Esophagus muscularis mucosa (tissue), 4 donors: ENCODE data around the gene ZNF248. TPM values are rescaled to one million over a fixed set of nuclear protein-coding genes. Genes with fewer than 3 reads are reported as not detected.

Experiments used
- DNase-seq: peaks from one replicate; pipeline ENCODE4 v3.0.0-alpha.2; 2017; ENCODE audit errors: extremely low spot score
- H3K27ac ChIP-seq, 4 donors: fragments of 200-600 bp; sonication (generic); replicated peaks in 1 of 4; 1 replicate in 3 of 4; 2 replicates in 1 of 4; pipeline ENCODE4 v1.5.1; 2016 to 2019; ENCODE audit warnings: mild to moderate bottlenecking in 1 of 4
- H3K27me3 ChIP-seq, 4 donors: fragments of 200-600 bp; sonication (generic); one replicate each; pipeline versions ENCODE4 v1.5.1 to v1.6.0; 2016 to 2019
- H3K36me3 ChIP-seq, 4 donors: fragments of 200-600 bp; sonication (generic); one replicate each; pipeline ENCODE4 v1.5.1; 2016 to 2019
- H3K4me1 ChIP-seq, 4 donors: fragments of 200-600 bp; sonication (generic); one replicate each; pipeline ENCODE4 v1.5.1; 2016 to 2019
- H3K4me3 ChIP-seq, 4 donors: fragments of 200-600 bp; sonication (generic); 1 replicate in 2 of 4; 2 replicates in 2 of 4; pipeline ENCODE4 v1.5.1; 2016 to 2019; ENCODE audit warnings: mild to moderate bottlenecking in 4 of 4, moderate library complexity in 1 of 4
- H3K9me3 ChIP-seq, 4 donors: fragments of 200-600 bp; sonication (generic); 1 replicate in 3 of 4; 2 replicates in 1 of 4; pipeline ENCODE4 v1.5.1; 2016 to 2019
- CTCF ChIP-seq, 3 experiments: fragments of 200-600 bp in 2 of 3; fragments of 450-650 bp in 1 of 3; sonication (generic) in 2 of 3; IDR thresholded peaks; one replicate each; pipeline ENCODE4 v1.5.1; 2017 to 2019; ENCODE audit warnings: antibody characterized with exemption in 3 of 3, mild to moderate bottlenecking in 2 of 3, moderate library complexity in 1 of 3
- EP300 ChIP-seq: sonication (generic); formaldehyde crosslinking; IDR thresholded peaks from one replicate; pipeline ENCODE4 v1.6.1; 2017; ENCODE audit warnings: antibody characterized with exemption
- POLR2A ChIP-seq: fragments of 450-650 bp; IDR thresholded peaks from one replicate; pipeline ENCODE4 v1.6.1; 2017; ENCODE audit warnings: antibody characterized with exemption, moderate library complexity, mild to moderate bottlenecking, low read depth
- POLR2AphosphoS5 ChIP-seq, 2 donors: sonication (generic); formaldehyde crosslinking; IDR thresholded peaks; one replicate each; pipeline ENCODE4 v1.6.1; 2017; ENCODE audit warnings: antibody characterized with exemption in 2 of 2
- WGBS: methylation state at CpG from one replicate; pipeline ENCODE4 v1.1.5; 2018; 5-methylcytosine and 5-hydroxymethylcytosine counted together
- intact Hi-C: fragments of 100-400 bp; cut with DNase I; formaldehyde crosslinking; loops from one replicate; pipeline ENCODE4 v1.15.1; 2023
- total RNA-seq, 4 donors: library from RNA; depleted of rRNA; stranded (reverse); fragments of >200 nt; gene quantifications; one replicate each; pipeline versions ENCODE4 v1.1.0 to v1.2.1, GENCODE V29; 2016

ZNF248 gene
- total RNA-seq, 4 donors from 2014 or later = 12.9 to 23.7 (median 17.6) TPM

GRCh38 chr10:37775612-37776011, 81.8 kb downstream of the ZNF248 start:
- no peak for DNase-seq
- no peak overlapping the region for H3K27ac ChIP-seq
- H3K4me1 ChIP-seq = no peaks in the 10 kb centered on the region
- H3K9me3 ChIP-seq = peaks cover 0 to 5% (median 4%) of the 10 kb centered on the region in 4 donors
- H3K27me3 ChIP-seq = no peaks in the 10 kb centered on the region
- intact Hi-C loops = no loop called here
- TF ChIP-seq EP300 (no peak), POLR2AphosphoS5 (IDR thresholded peaks at IDR 0.05) (no peak)
- H3K36me3 ChIP-seq = no peaks in the 10 kb centered on the region
- 100% methylated on average over 1 of the region's 1 CpG for WGBS
- no peak overlapping the region for H3K4me3 ChIP-seq

- Histone ChIP-seq H3K27ac (no peak overlapping the region), H3K36me3 (no peaks in the 10 kb centered on the region), H3K9me3 (no peaks in the 10 kb centered on the region), H3K27me3 (no peaks in the 10 kb centered on the region), H3K4me1 (no peaks in the 10 kb centered on the region), H3K4me3 (no peak overlapping the region)
- intact Hi-C loops = no loop called here
- no peak for DNase-seq
- 72% methylated on average over 5 of the region's 5 CpGs for WGBS
- TF ChIP-seq CTCF (IDR thresholded peaks at IDR 0.05) = no peak
- no peak for TF ChIP-seq POLR2AphosphoS5 (IDR thresholded peaks at IDR 0.05)
- no peak for TF ChIP-seq POLR2A
- TF ChIP-seq EP300 = no peak
These were observed 83.1 kb downstream of the ZNF248 start for GRCh38 chr10:37774351-37774750.

GRCh38 chr10:37765216-37765615, 92.2 kb downstream of the ZNF248 start:
- Histone ChIP-seq H3K9me3 (peaks cover 0 to 50% (median 27%) of the 10 kb centered on the region in 4 donors), H3K27me3 (no peaks in the 10 kb centered on the region), H3K4me1 (no peaks in the 10 kb centered on the region), H3K4me3 (no peak overlapping the region), H3K27ac (no peak overlapping the region), H3K36me3 (peaks cover 0 to 8% (median 0%) of the 10 kb centered on the region in 4 donors)
- 80% methylated on average over 1 of the region's 1 CpG for WGBS
- DNase-seq = no peak
- TF ChIP-seq POLR2A (no peak), POLR2AphosphoS5 (IDR thresholded peaks at IDR 0.05) (no peak), EP300 (no peak), CTCF (IDR thresholded peaks at IDR 0.05) (no peak)
- intact Hi-C loops = no loop called here

- DNase-seq = peak; percentile 62
- H3K27ac ChIP-seq = no peak overlapping the region
- H3K4me1 ChIP-seq = no peaks in the 10 kb centered on the region
- H3K27me3 ChIP-seq = no peaks in the 10 kb centered on the region
- no peak overlapping the region for H3K4me3 ChIP-seq
- H3K36me3 ChIP-seq = peaks cover 0 to 8% (median 4%) of the 10 kb centered on the region in 4 donors
- TF ChIP-seq POLR2A = no peak
- no peak for TF ChIP-seq CTCF (IDR thresholded peaks at IDR 0.05)
- no peak for TF ChIP-seq EP300
- TF ChIP-seq POLR2AphosphoS5 (IDR thresholded peaks at IDR 0.05) = no peak
- peaks cover 0 to 42% (median 22%) of the 10 kb centered on the region in 4 donors for H3K9me3 ChIP-seq
- intact Hi-C loops = no loop called here
- WGBS = 57% methylated on average over 3 of the region's 3 CpGs
These were observed 94.3 kb downstream of the ZNF248 start for GRCh38 chr10:37763132-37763531.

- peaks cover 0 to 8% (median 4%) of the 10 kb centered on the region in 4 donors for H3K36me3 ChIP-seq
- H3K27ac ChIP-seq = no peak overlapping the region
- H3K4me1 ChIP-seq = no peaks in the 10 kb centered on the region
- peaks cover 0 to 36% (median 20%) of the 10 kb centered on the region in 4 donors for H3K9me3 ChIP-seq
- H3K27me3 ChIP-seq = no peaks in the 10 kb centered on the region
- intact Hi-C loops = no loop called here
- H3K4me3 ChIP-seq = no peak overlapping the region
- DNase-seq = no peak
- TF ChIP-seq POLR2A = no peak
- no peak for TF ChIP-seq POLR2AphosphoS5 (IDR thresholded peaks at IDR 0.05)
- no peak for TF ChIP-seq CTCF (IDR thresholded peaks at IDR 0.05)
- TF ChIP-seq EP300 = no peak
These were observed 95.1 kb downstream of the ZNF248 start for GRCh38 chr10:37762287-37762686.
